Sigmoid colon (tissue), 4 donors: Measurements from ENCODE around the gene THEMIS.

Experiments used
- CTCF ChIP-seq, 4 experiments: fragments of 450-650 bp in 3 of 4; fragments of 200-600 bp in 1 of 4; IDR thresholded peaks; one replicate each; pipeline ENCODE4 v1.5.1; 2016 to 2019; ENCODE audit warnings: antibody characterized with exemption in 4 of 4, mild to moderate bottlenecking in 3 of 4, moderate library complexity in 2 of 4
- EP300 ChIP-seq, 4 donors: sonication (generic); formaldehyde crosslinking; IDR thresholded peaks; one replicate each; pipeline ENCODE4 v1.6.1; 2017; ENCODE audit warnings: antibody characterized with exemption in 4 of 4
- POLR2A ChIP-seq, 2 donors: fragments of 450-650 bp; IDR thresholded peaks; one replicate each; pipeline ENCODE4 v1.6.1; 2016; ENCODE audit warnings: antibody characterized with exemption in 2 of 2, mild to moderate bottlenecking in 2 of 2, moderate library complexity in 2 of 2

- no peak for TF ChIP-seq CTCF (IDR thresholded peaks at IDR 0.05)
- no peak for TF ChIP-seq EP300 (IDR thresholded peaks at IDR 0.05)
- TF ChIP-seq POLR2A (IDR thresholded peaks at IDR 0.05), result no peak
These were observed at the start of gene THEMIS for GRCh38 chr6:127900935-127901334.
